K562 (cell line): ENCODE results near the gene SH3PXD2B. TPM values are rescaled to one million over a fixed set of nuclear protein-coding genes. Genes with fewer than 3 reads are reported as not detected.

Experiments
- ATAC-seq: fragments of 200-7000 bp; cut with Tn5 transposase; 3 replicates; pipeline ENCODE4 v1.9.1; 2020; ENCODE audit warnings: moderate library complexity
- BruUV-seq: library from RNA; stranded (reverse); fragments of 400-500 nt; replicated peaks from 2 replicates; lab custom pipeline; 2021; lab: Mats Ljungman, UMichigan
- CTCF ChIA-PET: fragments of 300-600 bp; formaldehyde crosslinking; extraction: SDS; loops from one replicate; lab custom pipeline; 2021; ENCODE audit warnings: low intra/inter-chr PET ratio; lab: Yijun Ruan, JAX
- POLR2A ChIA-PET: fragments of 300-600, 350-650 bp; sonication (Branson Sonifier 250); formaldehyde crosslinking; extraction: SDS; loops from one replicate; lab custom pipeline; 2021; ENCODE audit warnings: antibody characterized with exemption, inconsistent platforms; lab: Yijun Ruan, JAX
- DNase-seq, 4 experiments: peaks; one replicate each; pipeline versions ENCODE4 v3.0.0 to v3.0.0-alpha.2; 2011 to 2018; ENCODE audit warnings: low spot score in 3 of 4, mixed read lengths in 3 of 4; ENCODE audit errors: extremely low read depth in 1 of 4
- FAIRE-seq: peaks from 2 replicates; lab custom pipeline; 2011; peaks lifted over from hg19 to GRCh38; lab: Jason Lieb, UNC
- H2AFZ ChIP-seq: 2 replicates; pipeline ENCODE4 v1.6.0; 2011; ENCODE audit warnings: low read depth, low read length, control low read depth, inconsistent platforms
- H3K27ac ChIP-seq: fragments of 200-600 bp; 3 replicates; pipeline ENCODE4 v1.8.0; 2011; ENCODE audit warnings: low read depth, mild to moderate bottlenecking, control low read depth, inconsistent platforms, low read length, moderate library complexity, mixed read lengths; ENCODE audit errors: extremely low read depth
- H3K27me3 ChIP-seq, 2 experiments: fragments of 300-600 bp in 1 of 2; 2 replicates in 1 of 2; 3 replicates in 1 of 2; pipeline versions ENCODE4 v1.6.0 to v1.8.0; 2011; ENCODE audit warnings: inconsistent platforms in 2 of 2, low read length in 2 of 2, mild to moderate bottlenecking in 1 of 2, mixed read lengths in 1 of 2, moderate library complexity in 1 of 2; ENCODE audit not compliant: control insufficient read depth in 2 of 2, insufficient read depth in 2 of 2
- H3K36me3 ChIP-seq: fragments of 300-600 bp; 3 replicates; pipeline ENCODE4 v1.8.0; 2011; ENCODE audit warnings: mild to moderate bottlenecking, low read length, inconsistent platforms; ENCODE audit not compliant: control insufficient read depth, insufficient read depth
- H3K4me1 ChIP-seq, 2 experiments: fragments of 200-600 bp in 1 of 2; replicated peaks in 1 of 2; 2 replicates in 1 of 2; 3 replicates in 1 of 2; pipeline versions ENCODE4 v1.5.1 to v1.8.0; 2011; ENCODE audit warnings: inconsistent platforms in 2 of 2, low read length in 2 of 2, mild to moderate bottlenecking in 1 of 2, mixed read lengths in 1 of 2, moderate library complexity in 1 of 2; ENCODE audit not compliant: control insufficient read depth in 2 of 2, insufficient read depth in 2 of 2
- H3K4me2 ChIP-seq: 2 replicates; pipeline ENCODE4 v1.6.1; 2011; ENCODE audit warnings: low read length, control low read depth, inconsistent platforms, mixed read lengths; ENCODE audit not compliant: insufficient read depth
- H3K4me3 ChIP-seq: fragments of 200-600 bp; sonication (generic), shearing (Covaris generic); 2 replicates; pipeline ENCODE4 v1.5.1; 2016; ENCODE audit warnings: control low read depth, inconsistent platforms
- H3K79me2 ChIP-seq: fragments of 200-600 bp; 3 replicates; pipeline ENCODE4 v1.8.0; 2011; ENCODE audit warnings: low read length, inconsistent platforms; ENCODE audit not compliant: control insufficient read depth, insufficient read depth
- H3K9ac ChIP-seq, 2 experiments: 2 replicates each; pipeline versions ENCODE4 v1.6.0 to v1.6.1; 2011; ENCODE audit warnings: low read depth in 2 of 2, low read length in 2 of 2, control low read depth in 1 of 2, inconsistent platforms in 1 of 2, mild to moderate bottlenecking in 1 of 2, mixed read lengths in 1 of 2; ENCODE audit not compliant: insufficient read depth in 1 of 2
- H3K9me1 ChIP-seq: one replicate; pipeline ENCODE4 v1.6.0; 2011; ENCODE audit warnings: inconsistent platforms, mild to moderate bottlenecking, low read length, moderate library complexity; ENCODE audit not compliant: control insufficient read depth, insufficient read depth
- H3K9me3 ChIP-seq: replicated peaks from 2 replicates; pipeline ENCODE4 v1.5.1; 2011; ENCODE audit warnings: low read depth, low read length, inconsistent platforms; ENCODE audit not compliant: control insufficient read depth, insufficient read depth
- H4K20me1 ChIP-seq: replicated peaks from 2 replicates; pipeline ENCODE4 v1.6.1; 2011; ENCODE audit warnings: low read length, inconsistent platforms, mixed read lengths; ENCODE audit not compliant: control insufficient read depth, insufficient read depth
- DEAF1 ChIP-seq: fragments of 450-650 bp; formaldehyde crosslinking; IDR thresholded peaks from 2 replicates; pipeline ENCODE4 v1.4.0; 2020; ENCODE audit warnings: mild to moderate bottlenecking, moderate library complexity
- E2F6 ChIP-seq, 2 experiments: IDR thresholded peaks; 2 replicates each; pipeline ENCODE4 v1.6.1; 2011; ENCODE audit warnings: borderline replicate concordance in 1 of 2, control low read depth in 1 of 2, low read depth in 1 of 2, low read length in 1 of 2, mild to moderate bottlenecking in 1 of 2, mixed read lengths in 1 of 2, moderate library complexity in 1 of 2; ENCODE audit not compliant: insufficient read depth in 1 of 2, insufficient read length in 1 of 2, poor library complexity in 1 of 2, severe bottlenecking in 1 of 2; ENCODE audit errors: extremely low read depth in 1 of 2
- NELFE ChIP-seq: IDR thresholded peaks from 2 replicates; pipeline ENCODE4 v1.6.1; 2011; ENCODE audit warnings: mild to moderate bottlenecking; ENCODE audit not compliant: insufficient read depth, insufficient read length
- POLR3G ChIP-seq: IDR thresholded peaks from 2 replicates; pipeline ENCODE4 v1.6.1; 2011; ENCODE audit not compliant: insufficient read length, insufficient replicate concordance; ENCODE audit errors: extremely low read depth
- RBM39 ChIP-seq: fragments of 200-400 bp; formaldehyde crosslinking; optimal IDR thresholded peaks from 2 replicates; pipeline ENCODE3; 2018; ENCODE audit warnings: low read depth, low read length
- ZNF282 ChIP-seq: sonication (generic); formaldehyde crosslinking; IDR thresholded peaks from 2 replicates; pipeline ENCODE4 v1.8.1; 2023; ENCODE audit warnings: missing genetic modification reagents
- ZNF512 ChIP-seq: IDR thresholded peaks from 2 replicates; pipeline ENCODE4 v1.6.1; 2016; ENCODE audit warnings: missing genetic modification characterization, missing compliant biosample characterization
- ZNF76 ChIP-seq: fragments of 250-450 bp; sonication (Bioruptor Pico); IDR thresholded peaks from 2 replicates; pipeline ENCODE4 v1.4.0; 2020; ENCODE audit warnings: mild to moderate bottlenecking, moderate library complexity, borderline replicate concordance
- WGBS: fragments of 100-300 bp; shearing (Covaris generic); methylation state at CpG from one replicate; pipeline ENCODE4 v1.1.6; 2016; ENCODE audit warnings: low coverage, mixed read lengths; ENCODE audit not compliant: insufficient coverage; ENCODE audit errors: missing lambda C conversion rate; 5-methylcytosine and 5-hydroxymethylcytosine counted together
- in situ Hi-C: fragments of 300-500 bp; cut with MboI; formaldehyde crosslinking; loops from 4 replicates; pipeline ENCODE4 v1.15.0; 2018; ENCODE audit warnings: inconsistent platforms, mixed read lengths
- intact Hi-C: fragments of 100-400 bp; cut with micrococcal nuclease; formaldehyde crosslinking; loops from 2 replicates; pipeline ENCODE4 v1.14.2; 2022
- polyA plus RNA-seq, 8 experiments: library from polyadenylated mRNA; depleted of rRNA in 4 of 8; stranded (reverse) in 5 of 8; unstranded in 3 of 8; fragments of >200 nt; fragmentation: Nextera tagmentation in 2 of 8; fragmentation: Illumina TruSeq in 1 of 8; extraction: Ambion mirVana in 2 of 8; extraction: Trizol in 1 of 8; gene quantifications; 2 replicates each; pipeline versions ENCODE4 v1.2.1 to v1.2.3, GENCODE V29; 2011 to 2014; ENCODE audit warnings: inconsistent platforms in 1 of 8, missing spikeins in 1 of 8
- total RNA-seq, 7 experiments: library from RNA; depleted of rRNA in 6 of 7; stranded (reverse); fragments of >200 nt in 6 of 7; fragmentation: Illumina TruSeq in 2 of 7; extraction: Trizol in 2 of 7; gene quantifications; 2 replicates each; pipeline versions ENCODE4 v1.2.1 to v1.2.3, GENCODE V29; 2011 to 2021; ENCODE audit warnings: low replicate concordance in 1 of 7

Gene SH3PXD2B
- total and polyA plus RNA-seq, 9 of the 15 experiments (the other 6 are each of a cell fraction or from before 2014, with no cell fraction given), result 0.04 to 0.66 (median 0.19) TPM

- POLR2A ChIA-PET, result no interaction called here
- Histone ChIP-seq H4K20me1 (no peaks in the 10 kb centered on the region), H3K9me1 (no peaks in the 10 kb centered on the region), H2AFZ (no peak overlapping the region), H3K79me2 (no peaks in the 10 kb centered on the region), H3K4me2 (no peak overlapping the region), H3K4me1 (peaks cover 0 to 3% of the 10 kb centered on the region in 2 experiments; a peak in 2 of 5 replicates), H3K9ac (no peak overlapping the region), H3K27ac (no peak overlapping the region), H3K9me3 (no peaks in the 10 kb centered on the region), H3K27me3 (peaks cover 4 to 16% of the 10 kb centered on the region in 2 experiments; a peak in 4 of 5 replicates), H3K36me3 (no peaks in the 10 kb centered on the region)
- BruUV-seq, result no TSS peak
- DNase-seq (no peak), ATAC-seq (no peak)
- 0% methylated on average over 4 of the region's 4 CpGs for WGBS
- no peak for TF ChIP-seq ZNF512 (tag)
- TF ChIP-seq, all 486 proteins: peak for 0
- CTCF ChIA-PET, result no interaction called here
- FAIRE-seq, result no peak
- no peak overlapping the region for H3K4me3 ChIP-seq
- intact Hi-C loops, result no loop called here
- in situ Hi-C loops, result no loop called here
These were observed 54.5 kb downstream of the SH3PXD2B start for GRCh38 chr5:172399826-172400225.

- H3K9me3 ChIP-seq, result no peaks in the 10 kb centered on the region
- no peak overlapping the region for H3K9ac ChIP-seq
- H3K36me3 ChIP-seq, result no peaks in the 10 kb centered on the region
- no peaks in the 10 kb centered on the region for H3K79me2 ChIP-seq
- ChIA-PET CTCF (no interaction called here), POLR2A (no interaction called here)
- H3K4me3 ChIP-seq, result no peak overlapping the region
- no peak overlapping the region for H2AFZ ChIP-seq
- TF ChIP-seq E2F6 (IDR thresholded peaks at IDR 0.05; ENCODE audit: borderline replicate concordance in 1 of 2, extremely low read depth in 1 of 2, insufficient read depth in 1 of 2, insufficient read length in 1 of 2, low read depth in 1 of 2, low read length in 1 of 2, poor library complexity in 1 of 2, severe bottlenecking in 1 of 2) (no peak), NELFE (no peak), ZNF282 (CRISPR knock-in tag) (no peak), RBM39 (no peak), DEAF1 (CRISPR knock-in tag) (no peak), ZNF76 (CRISPR knock-in tag) (no peak), POLR3G (no peak)
- H3K27me3 ChIP-seq, result peaks cover 4 to 16% of the 10 kb centered on the region in 2 experiments; a peak in 4 of 5 replicates
- intact Hi-C loops (no loop called here), in situ Hi-C loops (no loop called here)
- FAIRE-seq (no peak), DNase-seq (no peak), ATAC-seq (no peak)
- no peak overlapping the region for H3K4me2 ChIP-seq
- no peaks in the 10 kb centered on the region for H3K9me1 ChIP-seq
- 0% methylated on average over 6 of the region's 6 CpGs for WGBS
- no peak overlapping the region for H3K27ac ChIP-seq
- BruUV-seq, result no TSS peak
- H3K4me1 ChIP-seq, result peaks cover 0 to 3% of the 10 kb centered on the region in 2 experiments; a peak in 2 of 5 replicates
- no peaks in the 10 kb centered on the region for H4K20me1 ChIP-seq
These were observed 55.0 kb downstream of the SH3PXD2B start for GRCh38 chr5:172399336-172399735.
